IMR-90 (cell line): ENCODE data around the gene PSMD2. TPM values are rescaled to one million over a fixed set of nuclear protein-coding genes. Genes with fewer than 3 reads are reported as not detected.
A peak's percentile ranks its signal among the peaks of the same experiment; 100 is the strongest.

Source experiments
- ATAC-seq: fragments of 200-7000 bp; cut with Tn5 transposase; 2 replicates; pipeline ENCODE4 v1.9.1; 2020; ENCODE audit warnings: low read depth, mild to moderate bottlenecking, moderate library complexity
- BruUV-seq: library from RNA; stranded (reverse); fragments of 400-500 nt; replicated peaks from 2 replicates; lab custom pipeline; 2021; lab: Mats Ljungman, UMichigan
- CTCF ChIA-PET: fragments of 300-600 bp; formaldehyde crosslinking; extraction: SDS; loops from one replicate; lab custom pipeline; 2021; ENCODE audit warnings: antibody characterized with exemption; lab: Yijun Ruan, JAX
- POLR2A ChIA-PET: fragments of 300-600 bp; sonication (Branson Sonifier 250); formaldehyde crosslinking; loops from one replicate; lab custom pipeline; 2022; ENCODE audit warnings: antibody characterized with exemption; ENCODE audit not compliant: unreplicated experiment; lab: Charles Lee
- DNase-seq: peaks from one replicate; pipeline ENCODE4 v3.0.0; 2013
- H2AFZ ChIP-seq: replicated peaks from 2 replicates; pipeline ENCODE3; 2013; ENCODE audit warnings: low read length, mild to moderate bottlenecking; ENCODE audit not compliant: poor library complexity
- H2AK5ac ChIP-seq: 2 replicates; pipeline ENCODE4 v1.6.1; 2013; ENCODE audit warnings: low read depth, low read length, inconsistent platforms
- H2AK9ac ChIP-seq: replicated peaks from 2 replicates; pipeline ENCODE3; 2013; ENCODE audit warnings: mild to moderate bottlenecking, low read depth, low read length, moderate library complexity; ENCODE audit not compliant: poor library complexity
- H2BK120ac ChIP-seq: 2 replicates; pipeline ENCODE4 v1.6.1; 2013; ENCODE audit warnings: low read depth, low read length, inconsistent platforms
- H2BK15ac ChIP-seq: 3 replicates; pipeline ENCODE4 v1.6.1; 2013; ENCODE audit warnings: low read depth, low read length, inconsistent platforms
- H2BK20ac ChIP-seq: 2 replicates; pipeline ENCODE4 v1.6.1; 2013; ENCODE audit warnings: low read depth, mild to moderate bottlenecking, inconsistent platforms, low read length, moderate library complexity
- H2BK5ac ChIP-seq: 2 replicates; pipeline ENCODE4 v1.6.1; 2013; ENCODE audit warnings: mild to moderate bottlenecking, low read depth, low read length, inconsistent platforms; ENCODE audit not compliant: poor library complexity, severe bottlenecking
- H3K14ac ChIP-seq: replicated peaks from 2 replicates; pipeline ENCODE4 v1.6.1; 2013; ENCODE audit warnings: low read depth, low read length, inconsistent platforms
- H3K18ac ChIP-seq: 2 replicates; pipeline ENCODE4 v1.6.1; 2013; ENCODE audit warnings: low read depth, low read length, control low read depth
- H3K23ac ChIP-seq: 2 replicates; pipeline ENCODE4 v1.6.1; 2013; ENCODE audit warnings: low read depth, low read length, inconsistent platforms
- H3K27ac ChIP-seq: 2 replicates; pipeline ENCODE4 v1.5.1; 2013; ENCODE audit warnings: mild to moderate bottlenecking, control low read depth, low read length; ENCODE audit not compliant: insufficient read depth
- H3K27me3 ChIP-seq: 2 replicates; pipeline ENCODE4 v1.6.1; 2013; ENCODE audit warnings: low read length; ENCODE audit not compliant: control insufficient read depth, insufficient read depth
- H3K36me3 ChIP-seq: 2 replicates; pipeline ENCODE4 v1.6.1; 2013; ENCODE audit warnings: low read length, mixed read lengths; ENCODE audit not compliant: control insufficient read depth, insufficient read depth
- H3K4ac ChIP-seq: 2 replicates; pipeline ENCODE4 v1.6.1; 2013; ENCODE audit warnings: low read depth, low read length, inconsistent platforms
- H3K4me1 ChIP-seq: 2 replicates; pipeline ENCODE4 v1.6.1; 2013; ENCODE audit warnings: low read length, mixed read lengths; ENCODE audit not compliant: control insufficient read depth, insufficient read depth
- H3K4me2 ChIP-seq: 2 replicates; pipeline ENCODE4 v1.6.1; 2013; ENCODE audit warnings: low read depth, mild to moderate bottlenecking, control low read depth, low read length, moderate library complexity
- H3K4me3 ChIP-seq: 2 replicates; pipeline ENCODE4 v1.5.1; 2013; ENCODE audit warnings: low read depth, mild to moderate bottlenecking, control low read depth, low read length, moderate library complexity; ENCODE audit not compliant: insufficient read depth
- H3K56ac ChIP-seq: 2 replicates; pipeline ENCODE4 v1.6.1; 2013; ENCODE audit warnings: low read length, inconsistent platforms; ENCODE audit not compliant: insufficient read depth; ENCODE audit errors: extremely low read depth
- H3K79me1 ChIP-seq, 2 experiments: 2 replicates each; pipeline ENCODE4 v1.6.1; 2013; ENCODE audit warnings: low read length in 2 of 2, inconsistent platforms in 1 of 2, low read depth in 1 of 2
- H3K9ac ChIP-seq: 2 replicates; pipeline ENCODE4 v1.6.1; 2013; ENCODE audit warnings: low read depth, low read length, control low read depth
- H3K9me1 ChIP-seq: 2 replicates; pipeline ENCODE4 v1.6.1; 2013; ENCODE audit warnings: low read length, inconsistent platforms; ENCODE audit not compliant: insufficient read depth
- H3K9me3 ChIP-seq: 2 replicates; pipeline ENCODE4 v1.6.1; 2013; ENCODE audit warnings: low read length; ENCODE audit not compliant: control insufficient read depth, insufficient read depth
- H4K20me1 ChIP-seq: 2 replicates; pipeline ENCODE4 v1.6.1; 2013; ENCODE audit warnings: low read length, inconsistent platforms; ENCODE audit not compliant: insufficient read depth
- H4K5ac ChIP-seq: 2 replicates; pipeline ENCODE4 v1.6.1; 2013; ENCODE audit warnings: mild to moderate bottlenecking, low read depth, low read length, control low read depth
- H4K8ac ChIP-seq, 2 experiments: 2 replicates each; pipeline ENCODE4 v1.6.1; 2013; ENCODE audit warnings: low read depth in 2 of 2, low read length in 2 of 2, control low read depth in 1 of 2, inconsistent platforms in 1 of 2
- H4K91ac ChIP-seq: 2 replicates; pipeline ENCODE4 v1.6.1; 2013; ENCODE audit warnings: low read depth, low read length, inconsistent platforms; ENCODE audit not compliant: insufficient read depth
- BHLHE40 ChIP-seq: fragments of 150-350 bp; IDR thresholded peaks from 2 replicates; pipeline ENCODE4 v1.6.1; 2016; ENCODE audit warnings: mild to moderate bottlenecking, low read depth, low read length
- CEBPB ChIP-seq: IDR thresholded peaks from 2 replicates; pipeline ENCODE4 v1.6.1; 2012; ENCODE audit warnings: low read depth, low read length, improper control_type of control experiment
- CHD1 ChIP-seq: IDR thresholded peaks from 2 replicates; pipeline ENCODE4 v1.6.1; 2012; ENCODE audit warnings: low read depth, low read length, improper control_type of control experiment
- FOS ChIP-seq: fragments of 150-350 bp; IDR thresholded peaks from 2 replicates; pipeline ENCODE4 v1.6.1; 2016; ENCODE audit warnings: low read depth, low read length
- MAFK ChIP-seq: IDR thresholded peaks from 2 replicates; pipeline ENCODE4 v1.6.1; 2012; ENCODE audit warnings: low read depth, low read length, improper control_type of control experiment
- MAZ ChIP-seq: IDR thresholded peaks from 2 replicates; pipeline ENCODE4 v1.6.1; 2012; ENCODE audit warnings: low read depth, mild to moderate bottlenecking, low read length, improper control_type of control experiment, moderate library complexity, borderline replicate concordance
- MXI1 ChIP-seq: IDR thresholded peaks from 2 replicates; pipeline ENCODE4 v1.6.1; 2012; ENCODE audit warnings: low read depth, mild to moderate bottlenecking, low read length, moderate library complexity, borderline replicate concordance
- NFE2L2 ChIP-seq: fragments of 150-350 bp; IDR thresholded peaks from 2 replicates; pipeline ENCODE4 v1.6.1; 2016; ENCODE audit warnings: low read depth, mild to moderate bottlenecking, low read length
- POLR2A ChIP-seq: IDR thresholded peaks from 2 replicates; pipeline ENCODE4 v1.6.1; 2012; ENCODE audit warnings: mild to moderate bottlenecking, low read depth, low read length
- RAD21 ChIP-seq: IDR thresholded peaks from 2 replicates; pipeline ENCODE4 v1.6.1; 2012; ENCODE audit warnings: low read length, improper control_type of control experiment
- RCOR1 ChIP-seq: IDR thresholded peaks from 2 replicates; pipeline ENCODE4 v1.6.1; 2012; ENCODE audit warnings: mild to moderate bottlenecking, low read length, improper control_type of control experiment; ENCODE audit not compliant: insufficient replicate concordance
- RFX5 ChIP-seq: IDR thresholded peaks from 2 replicates; pipeline ENCODE4 v1.8.0; 2012; ENCODE audit warnings: low read depth, mild to moderate bottlenecking, low read length, moderate library complexity
- SMC3 ChIP-seq: fragments of 150-350 bp; IDR thresholded peaks from 2 replicates; pipeline ENCODE4 v1.6.1; 2016; ENCODE audit warnings: low read depth, mild to moderate bottlenecking, antibody characterized with exemption, low read length, moderate library complexity
- WGBS, 2 experiments: methylation state at CpG; one replicate each; pipeline versions ENCODE4 v1.1.5 to v1.1.7; 2013; ENCODE audit warnings: missing lambda C conversion rate in 2 of 2; ENCODE audit not compliant: insufficient read length in 1 of 2; ENCODE audit errors: extremely low coverage in 2 of 2; 5-methylcytosine and 5-hydroxymethylcytosine counted together
- dilution Hi-C: fragments of 300-500 bp; cut with HindIII; formaldehyde crosslinking; loops from one replicate; pipeline ENCODE4 v1.14.3; 2018; ENCODE audit warnings: low sequenced_read_pairs; ENCODE audit not compliant: unreplicated experiment
- in situ Hi-C: fragments of 300-500 bp; cut with MboI; formaldehyde crosslinking; loops from 3 replicates; pipeline ENCODE4 v1.14.3; 2019; ENCODE audit warnings: low sequenced_read_pairs, inconsistent platforms, mixed read lengths
- intact Hi-C: fragments of 100-400 bp; cut with micrococcal nuclease; formaldehyde crosslinking; loops from 2 replicates; pipeline ENCODE4 v1.10.0; 2022
- polyA plus RNA-seq, 3 experiments: library from polyadenylated mRNA; depleted of rRNA; stranded (reverse); fragments of >200 nt; gene quantifications; 2 replicates each; pipeline ENCODE4 v1.2.3, GENCODE V29; 2012; ENCODE audit warnings: low replicate concordance in 1 of 3
- total RNA-seq: library from RNA; depleted of rRNA; stranded (reverse); fragments of >200 nt; gene quantifications from 2 replicates; pipeline ENCODE4 v1.2.3, GENCODE V29; 2012
- TF ChIP-seq, protein P1 (sequence below): fragments of 150-350 bp; IDR thresholded peaks from 2 replicates; pipeline ENCODE4 v1.6.1; 2017; ENCODE audit warnings: mild to moderate bottlenecking, antibody characterized with exemption, low read length, low read depth
- TF ChIP-seq, protein P2 (sequence below): fragments of 150-350 bp; IDR thresholded peaks from 2 replicates; pipeline ENCODE4 v1.6.1; 2016; ENCODE audit warnings: low read depth, mild to moderate bottlenecking, low read length, moderate library complexity, borderline replicate concordance
- TF ChIP-seq, protein P3 (sequence below): conservative IDR thresholded peaks from 2 replicates; pipeline ENCODE4 v1.5.1; 2012; ENCODE audit warnings: mild to moderate bottlenecking, low read depth, low read length, improper control_type of control experiment

PSMD2 gene
- total and polyA plus RNA-seq, 2 of the 4 experiments (the other 2 are of a cell fraction), result 514 to 872 TPM

DNA sequence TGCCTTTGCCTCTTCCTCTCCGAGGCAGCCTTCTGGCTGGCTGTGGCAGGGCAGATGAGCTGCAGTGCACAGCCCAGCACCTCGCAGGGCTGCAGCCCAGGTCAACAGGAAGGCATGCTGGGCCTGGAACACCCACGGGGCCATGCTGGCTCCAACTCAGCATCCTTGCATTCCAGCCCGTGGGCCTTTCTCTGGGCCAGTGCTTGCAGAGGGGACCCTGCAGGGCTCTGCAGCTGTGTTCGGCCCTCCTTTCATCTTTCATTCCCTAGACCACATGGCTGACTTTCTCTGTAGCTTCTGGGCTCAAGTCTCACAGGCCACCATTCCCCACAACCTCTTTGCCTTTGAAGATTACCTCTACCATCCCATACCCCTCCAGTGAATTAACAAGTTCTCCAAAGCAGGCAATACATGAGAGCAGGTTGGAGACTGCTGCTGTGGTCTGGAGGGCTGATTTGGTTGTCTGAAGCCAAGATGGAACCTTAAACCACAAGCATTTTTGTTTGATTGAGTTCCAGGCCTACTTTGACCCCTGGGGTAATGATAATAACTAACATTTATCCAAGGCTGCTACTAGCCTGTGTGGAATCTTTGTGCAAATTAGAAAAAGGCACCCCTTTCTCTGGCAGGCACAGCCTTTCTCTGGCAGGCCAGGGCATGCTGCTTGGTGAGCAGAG lies 44.3 kb downstream of the PSMD2 start:
- H4K8ac ChIP-seq, result no peak overlapping the region
- no peak overlapping the region for H3K14ac ChIP-seq
- H2BK120ac ChIP-seq, result no peak overlapping the region
- DNase-seq (peak; percentile 42), ATAC-seq (peak; percentile 13)
- H2AK5ac ChIP-seq, result no peak overlapping the region
- H3K9me3 ChIP-seq, result no peaks in the 10 kb centered on the region
- ChIA-PET CTCF (no interaction called here), POLR2A (no interaction called here)
- H3K36me3 ChIP-seq, result peaks cover 24% of the 10 kb centered on the region
- peaks cover 10% of the 10 kb centered on the region; the same call in 1 of the 2 replicates for H4K20me1 ChIP-seq
- H3K23ac ChIP-seq, result no peak overlapping the region
- intact Hi-C loops, result loop anchor here (10.0 kb wide), 1 partner anchor 1431 kb away; no protein-coding TSS in a partner anchor
- no peak overlapping the region for H3K4ac ChIP-seq
- H2BK20ac ChIP-seq, result no peak overlapping the region
- H4K5ac ChIP-seq, result no peak overlapping the region
- WGBS, 2 experiments, result no CpG with 5 or more reads among the region's 5 CpGs
- peaks cover 16% of the 10 kb centered on the region for H3K9me1 ChIP-seq
- H2BK15ac ChIP-seq, result no peak overlapping the region
- H3K79me1 ChIP-seq, result peaks cover 13 to 45% of the 10 kb centered on the region in 2 experiments; a peak in 3 of 4 replicates
- H2AFZ ChIP-seq, result no peak overlapping the region
- no peak overlapping the region for H3K18ac ChIP-seq
- no peak overlapping the region for H3K4me3 ChIP-seq
- H3K27ac ChIP-seq, result no peak overlapping the region
- H3K27me3 ChIP-seq, result no peaks in the 10 kb centered on the region
- H3K4me2 ChIP-seq, result no peak overlapping the region
- in situ Hi-C loops, result no loop called here
- BruUV-seq, result no TSS peak
- no peak overlapping the region for H3K56ac ChIP-seq
- no peak overlapping the region for H3K9ac ChIP-seq
- H2BK5ac ChIP-seq, result no peak overlapping the region
- no peak overlapping the region for H2AK9ac ChIP-seq
- no peak overlapping the region for H4K91ac ChIP-seq
- no peak for TF ChIP-seq NFE2L2
- no peak for TF ChIP-seq SMC3
- TF ChIP-seq, protein P1, sequence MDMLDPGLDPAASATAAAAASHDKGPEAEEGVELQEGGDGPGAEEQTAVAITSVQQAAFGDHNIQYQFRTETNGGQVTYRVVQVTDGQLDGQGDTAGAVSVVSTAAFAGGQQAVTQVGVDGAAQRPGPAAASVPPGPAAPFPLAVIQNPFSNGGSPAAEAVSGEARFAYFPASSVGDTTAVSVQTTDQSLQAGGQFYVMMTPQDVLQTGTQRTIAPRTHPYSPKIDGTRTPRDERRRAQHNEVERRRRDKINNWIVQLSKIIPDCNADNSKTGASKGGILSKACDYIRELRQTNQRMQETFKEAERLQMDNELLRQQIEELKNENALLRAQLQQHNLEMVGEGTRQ, result no peak
- no peak for TF ChIP-seq RFX5
- no peak for TF ChIP-seq MAFK
- TF ChIP-seq CEBPB, result no peak
- no peak for TF ChIP-seq RAD21
- no peak for TF ChIP-seq FOS
- no peak for TF ChIP-seq MXI1
- TF ChIP-seq BHLHE40, result no peak
- no peak for TF ChIP-seq CHD1
- TF ChIP-seq, protein P2, sequence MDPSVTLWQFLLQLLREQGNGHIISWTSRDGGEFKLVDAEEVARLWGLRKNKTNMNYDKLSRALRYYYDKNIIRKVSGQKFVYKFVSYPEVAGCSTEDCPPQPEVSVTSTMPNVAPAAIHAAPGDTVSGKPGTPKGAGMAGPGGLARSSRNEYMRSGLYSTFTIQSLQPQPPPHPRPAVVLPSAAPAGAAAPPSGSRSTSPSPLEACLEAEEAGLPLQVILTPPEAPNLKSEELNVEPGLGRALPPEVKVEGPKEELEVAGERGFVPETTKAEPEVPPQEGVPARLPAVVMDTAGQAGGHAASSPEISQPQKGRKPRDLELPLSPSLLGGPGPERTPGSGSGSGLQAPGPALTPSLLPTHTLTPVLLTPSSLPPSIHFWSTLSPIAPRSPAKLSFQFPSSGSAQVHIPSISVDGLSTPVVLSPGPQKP, result no peak
- TF ChIP-seq POLR2A, result no peak
- no peak for TF ChIP-seq RCOR1
- TF ChIP-seq MAZ, result no peak
- TF ChIP-seq, protein P3, sequence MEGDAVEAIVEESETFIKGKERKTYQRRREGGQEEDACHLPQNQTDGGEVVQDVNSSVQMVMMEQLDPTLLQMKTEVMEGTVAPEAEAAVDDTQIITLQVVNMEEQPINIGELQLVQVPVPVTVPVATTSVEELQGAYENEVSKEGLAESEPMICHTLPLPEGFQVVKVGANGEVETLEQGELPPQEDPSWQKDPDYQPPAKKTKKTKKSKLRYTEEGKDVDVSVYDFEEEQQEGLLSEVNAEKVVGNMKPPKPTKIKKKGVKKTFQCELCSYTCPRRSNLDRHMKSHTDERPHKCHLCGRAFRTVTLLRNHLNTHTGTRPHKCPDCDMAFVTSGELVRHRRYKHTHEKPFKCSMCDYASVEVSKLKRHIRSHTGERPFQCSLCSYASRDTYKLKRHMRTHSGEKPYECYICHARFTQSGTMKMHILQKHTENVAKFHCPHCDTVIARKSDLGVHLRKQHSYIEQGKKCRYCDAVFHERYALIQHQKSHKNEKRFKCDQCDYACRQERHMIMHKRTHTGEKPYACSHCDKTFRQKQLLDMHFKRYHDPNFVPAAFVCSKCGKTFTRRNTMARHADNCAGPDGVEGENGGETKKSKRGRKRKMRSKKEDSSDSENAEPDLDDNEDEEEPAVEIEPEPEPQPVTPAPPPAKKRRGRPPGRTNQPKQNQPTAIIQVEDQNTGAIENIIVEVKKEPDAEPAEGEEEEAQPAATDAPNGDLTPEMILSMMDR, result no peak
- dilution Hi-C loops, result no loop called here
- H3K4me1 ChIP-seq, result peaks cover 27% of the 10 kb centered on the region
